SU-DHL-6 (cell line): ENCODE data around the gene ASCL2.

ENCODE experiments used
- EZH2phosphoT487 ChIP-seq: fragments of 200-600 bp; sonication (generic), shearing (Covaris generic); conservative IDR thresholded peaks from 2 replicates; pipeline ENCODE4 v1.6.1; 2018; ENCODE audit warnings: mild to moderate bottlenecking, antibody characterized with exemption, low read length, moderate library complexity, mixed read lengths
- TF ChIP-seq, protein P1 (sequence below): fragments of 200-600 bp; sonication (generic); IDR thresholded peaks from one replicate; pipeline ENCODE4 v1.5.1; 2017; ENCODE audit warnings: antibody characterized with exemption, mild to moderate bottlenecking, low read length, moderate library complexity; ENCODE audit not compliant: insufficient read depth, poor library complexity, severe bottlenecking

- TF ChIP-seq, protein P1, sequence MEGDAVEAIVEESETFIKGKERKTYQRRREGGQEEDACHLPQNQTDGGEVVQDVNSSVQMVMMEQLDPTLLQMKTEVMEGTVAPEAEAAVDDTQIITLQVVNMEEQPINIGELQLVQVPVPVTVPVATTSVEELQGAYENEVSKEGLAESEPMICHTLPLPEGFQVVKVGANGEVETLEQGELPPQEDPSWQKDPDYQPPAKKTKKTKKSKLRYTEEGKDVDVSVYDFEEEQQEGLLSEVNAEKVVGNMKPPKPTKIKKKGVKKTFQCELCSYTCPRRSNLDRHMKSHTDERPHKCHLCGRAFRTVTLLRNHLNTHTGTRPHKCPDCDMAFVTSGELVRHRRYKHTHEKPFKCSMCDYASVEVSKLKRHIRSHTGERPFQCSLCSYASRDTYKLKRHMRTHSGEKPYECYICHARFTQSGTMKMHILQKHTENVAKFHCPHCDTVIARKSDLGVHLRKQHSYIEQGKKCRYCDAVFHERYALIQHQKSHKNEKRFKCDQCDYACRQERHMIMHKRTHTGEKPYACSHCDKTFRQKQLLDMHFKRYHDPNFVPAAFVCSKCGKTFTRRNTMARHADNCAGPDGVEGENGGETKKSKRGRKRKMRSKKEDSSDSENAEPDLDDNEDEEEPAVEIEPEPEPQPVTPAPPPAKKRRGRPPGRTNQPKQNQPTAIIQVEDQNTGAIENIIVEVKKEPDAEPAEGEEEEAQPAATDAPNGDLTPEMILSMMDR: no peak
- TF ChIP-seq EZH2phosphoT487: no peak
Measured at GRCh38 chr11:2220173-2220771, 50.1 kb downstream of the ASCL2 start.
